Measurements from ENCODE around the gene SBK1. TPM values are rescaled to one million over a fixed set of nuclear protein-coding genes. Genes with fewer than 3 reads are reported as not detected.

SBK1 gene
- total and polyA plus RNA-seq, 5 donors from 2014 or later, result 2.0 to 20.2 (median 3.4) TPM

- H3K36me3 Mint-ChIP-seq, result peaks cover 15% of the 10 kb centered on the region
- no peaks in the 10 kb centered on the region for H3K9me3 Mint-ChIP-seq
- Histone ChIP-seq H3K4me1 (ENCODE audit: control insufficient read depth, insufficient read depth, low read length, poor library complexity, severe bottlenecking) (peaks cover 21% of the 10 kb centered on the region), H3K36me3 (ENCODE audit: control insufficient read depth, insufficient read depth, low read length) (peaks cover 11% of the 10 kb centered on the region), H3K27me3 (ENCODE audit: control insufficient read depth, insufficient read depth, low read length) (no peaks in the 10 kb centered on the region), H3K4me3 (ENCODE audit: low read depth, low read length) (no peak overlapping the region), H3K27ac (ENCODE audit: insufficient read depth, low read length, poor library complexity, severe bottlenecking) (no peak overlapping the region), H3K9me3 (ENCODE audit: control insufficient read depth in 2 of 2, low read length in 2 of 2) (no peaks in the 10 kb centered on the region)
- H3K4me1 Mint-ChIP-seq, result peaks cover 0 to 45% (median 15%) of the 10 kb centered on the region in 4 donors
- H3K27me3 Mint-ChIP-seq, result no peaks in the 10 kb centered on the region
- peak; percentile 66 to 78 for ATAC-seq (ENCODE audit: low read depth in 2 of 2)
- peak overlapping the region; percentile 82 to 91 (median 85) for H3K27ac Mint-ChIP-seq
- DNase-seq, result peak; percentile 61 to 68 (median 67)
- H3K4me3 Mint-ChIP-seq, result peak overlapping the region; percentile 10 to 93 (median 52)
Measured at GRCh38 chr16:28317040-28317880, 24.9 kb downstream of the SBK1 start.

GRCh38 chr16:28318042-28318744 is 25.9 kb downstream of the SBK1 start:
- Mint-ChIP-seq H3K9me3 (no peaks in the 10 kb centered on the region), H3K36me3 (peaks cover 15% of the 10 kb centered on the region), H3K4me1 (peaks cover 0 to 36% (median 12%) of the 10 kb centered on the region in 4 donors), H3K27me3 (no peaks in the 10 kb centered on the region), H3K4me3 (no peak overlapping the region), H3K27ac (peak overlapping the region in 2 of 3 donors; percentile 36 to 67)
- no peaks in the 10 kb centered on the region for H3K27me3 ChIP-seq (ENCODE audit: control insufficient read depth, insufficient read depth, low read length)
- H3K9me3 ChIP-seq (ENCODE audit: control insufficient read depth in 2 of 2, low read length in 2 of 2), result no peaks in the 10 kb centered on the region
- no peak overlapping the region for H3K27ac ChIP-seq (ENCODE audit: insufficient read depth, low read length, poor library complexity, severe bottlenecking)
- no peak overlapping the region for H3K4me3 ChIP-seq (ENCODE audit: low read depth, low read length)
- DNase-seq (no peak), ATAC-seq (ENCODE audit: low read depth in 2 of 2) (no peak)
- peaks cover 11% of the 10 kb centered on the region for H3K36me3 ChIP-seq (ENCODE audit: control insufficient read depth, insufficient read depth, low read length)
- H3K4me1 ChIP-seq (ENCODE audit: control insufficient read depth, insufficient read depth, low read length, poor library complexity, severe bottlenecking), result peaks cover 13% of the 10 kb centered on the region

GRCh38 chr16:28319476-28320022 is 27.2 kb downstream of the SBK1 start:
- H3K27me3 ChIP-seq (ENCODE audit: control insufficient read depth, insufficient read depth, low read length), result no peaks in the 10 kb centered on the region
- peaks cover 11% of the 10 kb centered on the region for H3K36me3 ChIP-seq (ENCODE audit: control insufficient read depth, insufficient read depth, low read length)
- no peak overlapping the region for H3K27ac Mint-ChIP-seq
- H3K4me3 ChIP-seq (ENCODE audit: low read depth, low read length), result no peak overlapping the region
- DNase-seq, result no peak
- H3K9me3 ChIP-seq (ENCODE audit: control insufficient read depth in 2 of 2, low read length in 2 of 2), result no peaks in the 10 kb centered on the region
- peaks cover 13% of the 10 kb centered on the region for H3K4me1 ChIP-seq (ENCODE audit: control insufficient read depth, insufficient read depth, low read length, poor library complexity, severe bottlenecking)
- no peak overlapping the region for H3K27ac ChIP-seq (ENCODE audit: insufficient read depth, low read length, poor library complexity, severe bottlenecking)
- peaks cover 15% of the 10 kb centered on the region for H3K36me3 Mint-ChIP-seq
- ATAC-seq (ENCODE audit: low read depth in 2 of 2), result no peak
- H3K27me3 Mint-ChIP-seq, result no peaks in the 10 kb centered on the region
- H3K9me3 Mint-ChIP-seq, result no peaks in the 10 kb centered on the region
- peaks cover 0 to 30% (median 12%) of the 10 kb centered on the region in 4 donors for H3K4me1 Mint-ChIP-seq
- H3K4me3 Mint-ChIP-seq, result no peak overlapping the region

DNA sequence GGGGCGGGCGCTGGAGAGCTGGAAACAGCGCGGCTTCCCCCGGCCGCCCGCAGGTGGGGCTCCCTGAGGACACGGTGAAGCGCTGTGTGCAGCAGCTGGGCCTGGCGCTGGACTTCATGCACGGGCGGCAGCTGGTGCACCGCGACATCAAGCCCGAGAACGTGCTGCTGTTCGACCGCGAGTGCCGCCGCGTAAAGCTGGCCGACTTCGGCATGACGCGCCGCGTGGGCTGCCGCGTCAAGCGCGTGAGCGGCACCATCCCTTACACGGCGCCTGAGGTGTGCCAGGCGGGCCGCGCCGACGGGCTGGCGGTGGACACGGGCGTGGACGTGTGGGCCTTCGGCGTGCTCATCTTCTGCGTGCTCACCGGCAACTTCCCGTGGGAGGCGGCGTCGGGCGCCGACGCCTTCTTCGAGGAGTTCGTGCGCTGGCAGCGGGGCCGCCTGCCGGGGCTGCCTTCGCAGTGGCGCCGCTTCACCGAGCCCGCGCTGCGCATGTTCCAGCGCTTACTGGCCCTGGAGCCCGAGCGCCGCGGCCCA is 27.8 kb downstream of the SBK1 start:
- peaks cover 13% of the 10 kb centered on the region for H3K4me1 ChIP-seq (ENCODE audit: control insufficient read depth, insufficient read depth, low read length, poor library complexity, severe bottlenecking)
- no peaks in the 10 kb centered on the region for H3K27me3 ChIP-seq (ENCODE audit: control insufficient read depth, insufficient read depth, low read length)
- H3K4me3 Mint-ChIP-seq, result no peak overlapping the region
- no peak overlapping the region for H3K4me3 ChIP-seq (ENCODE audit: low read depth, low read length)
- H3K36me3 ChIP-seq (ENCODE audit: control insufficient read depth, insufficient read depth, low read length), result peaks cover 11% of the 10 kb centered on the region
- H3K27ac Mint-ChIP-seq, result no peak overlapping the region
- ATAC-seq (ENCODE audit: low read depth in 2 of 2) (no peak), DNase-seq (no peak)
- H3K9me3 ChIP-seq (ENCODE audit: control insufficient read depth in 2 of 2, low read length in 2 of 2), result no peaks in the 10 kb centered on the region
- no peak overlapping the region for H3K27ac ChIP-seq (ENCODE audit: insufficient read depth, low read length, poor library complexity, severe bottlenecking)
- H3K36me3 Mint-ChIP-seq, result peaks cover 14% of the 10 kb centered on the region
- no peaks in the 10 kb centered on the region for H3K27me3 Mint-ChIP-seq
- no peaks in the 10 kb centered on the region for H3K9me3 Mint-ChIP-seq
- peaks cover 0 to 25% (median 11%) of the 10 kb centered on the region in 4 donors for H3K4me1 Mint-ChIP-seq

- Histone ChIP-seq H3K27me3 (ENCODE audit: control insufficient read depth, insufficient read depth, low read length) (no peaks in the 10 kb centered on the region), H3K9me3 (ENCODE audit: control insufficient read depth in 2 of 2, low read length in 2 of 2) (no peaks in the 10 kb centered on the region), H3K4me1 (ENCODE audit: control insufficient read depth, insufficient read depth, low read length, poor library complexity, severe bottlenecking) (peaks cover 13% of the 10 kb centered on the region), H3K36me3 (ENCODE audit: control insufficient read depth, insufficient read depth, low read length) (peaks cover 11% of the 10 kb centered on the region), H3K27ac (ENCODE audit: insufficient read depth, low read length, poor library complexity, severe bottlenecking) (no peak overlapping the region), H3K4me3 (ENCODE audit: low read depth, low read length) (no peak overlapping the region)
- no peak overlapping the region for H3K4me3 Mint-ChIP-seq
- peaks cover 11% of the 10 kb centered on the region for H3K36me3 Mint-ChIP-seq
- peaks cover 0 to 22% (median 8%) of the 10 kb centered on the region in 4 donors for H3K4me1 Mint-ChIP-seq
- DNase-seq (no peak), ATAC-seq (ENCODE audit: low read depth in 2 of 2) (no peak)
- H3K27ac Mint-ChIP-seq, result no peak overlapping the region
- no peaks in the 10 kb centered on the region for H3K27me3 Mint-ChIP-seq
- H3K9me3 Mint-ChIP-seq, result peaks cover 0 to 1% (median 0%) of the 10 kb centered on the region in 7 donors
Measured at GRCh38 chr16:28320741-28321140, 28.4 kb downstream of the SBK1 start.

- no peak for ATAC-seq (ENCODE audit: low read depth in 2 of 2)
- H3K36me3 Mint-ChIP-seq, result peaks cover 11% of the 10 kb centered on the region
Measured at GRCh38 chr16:28321700-28322411, 29.5 kb downstream of the SBK1 start.

More at GRCh38 chr16:28321700-28322411, 29.5 kb downstream of the SBK1 start:
- Mint-ChIP-seq H3K9me3 (peaks cover 0 to 1% (median 0%) of the 10 kb centered on the region in 7 donors), H3K27ac (peak overlapping the region in 1 of 3 donors; percentile 48), H3K4me1 (peaks cover 0 to 12% (median 7%) of the 10 kb centered on the region in 4 donors), H3K27me3 (no peaks in the 10 kb centered on the region), H3K4me3 (no peak overlapping the region)
- Histone ChIP-seq H3K36me3 (ENCODE audit: control insufficient read depth, insufficient read depth, low read length) (peaks cover 11% of the 10 kb centered on the region), H3K4me3 (ENCODE audit: low read depth, low read length) (no peak overlapping the region), H3K4me1 (ENCODE audit: control insufficient read depth, insufficient read depth, low read length, poor library complexity, severe bottlenecking) (peaks cover 6% of the 10 kb centered on the region), H3K27me3 (ENCODE audit: control insufficient read depth, insufficient read depth, low read length) (no peaks in the 10 kb centered on the region), H3K27ac (ENCODE audit: insufficient read depth, low read length, poor library complexity, severe bottlenecking) (no peak overlapping the region), H3K9me3 (ENCODE audit: control insufficient read depth in 2 of 2, low read length in 2 of 2) (no peaks in the 10 kb centered on the region)
- DNase-seq, result peak in 2 of 3 donors; percentile 29 to 43

Measured in CD4-positive, CD25-positive, alpha-beta regulatory T cell (primary cell).